ENCODE data around the gene MOBP.

The MOBP gene

GRCh38 chr3:39501059-39501458, 33.6 kb downstream of the MOBP start:
- DNase-seq, result no peak

DNA sequence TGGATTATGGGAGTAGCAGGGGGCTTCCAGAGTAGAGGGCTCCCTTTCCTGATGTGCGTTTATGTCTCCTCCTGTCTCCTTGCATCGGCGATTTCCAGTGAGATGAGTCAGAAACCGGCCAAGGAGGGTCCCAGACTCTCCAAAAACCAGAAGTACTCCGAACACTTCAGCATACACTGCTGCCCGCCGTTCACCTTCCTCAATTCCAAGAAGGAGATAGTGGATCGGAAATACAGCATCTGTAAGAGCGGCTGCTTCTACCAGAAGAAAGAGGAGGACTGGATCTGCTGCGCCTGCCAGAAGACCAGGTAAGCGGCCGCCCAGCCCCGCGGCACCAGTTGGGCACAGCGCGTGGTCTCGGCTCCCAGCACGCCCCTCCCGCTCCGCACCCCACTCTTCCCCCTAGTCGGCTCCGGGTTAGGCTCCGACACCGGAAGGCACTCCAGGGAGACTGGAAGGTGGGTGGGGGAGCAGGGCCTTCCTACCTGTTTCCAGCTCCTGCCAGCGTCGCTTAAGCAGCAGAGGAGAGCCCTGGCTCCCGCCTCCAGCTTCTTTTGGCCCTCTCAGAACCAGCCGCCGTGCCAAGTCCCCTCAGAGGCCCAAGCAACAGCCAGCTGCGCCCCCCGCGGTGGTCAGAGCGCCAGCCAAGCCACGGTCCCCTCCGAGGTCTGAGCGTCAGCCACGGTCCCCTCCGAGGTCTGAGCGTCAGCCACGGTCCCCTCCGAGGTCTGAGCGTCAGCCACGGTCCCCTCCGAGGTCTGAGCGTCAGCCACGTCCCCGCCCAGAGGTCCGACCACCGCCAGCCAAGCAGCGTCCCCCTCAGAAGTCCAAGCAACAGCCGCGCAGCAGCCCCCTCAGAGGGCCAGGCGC, 34.7 kb downstream of the MOBP start:
- DNase-seq, result no peak

DNA sequence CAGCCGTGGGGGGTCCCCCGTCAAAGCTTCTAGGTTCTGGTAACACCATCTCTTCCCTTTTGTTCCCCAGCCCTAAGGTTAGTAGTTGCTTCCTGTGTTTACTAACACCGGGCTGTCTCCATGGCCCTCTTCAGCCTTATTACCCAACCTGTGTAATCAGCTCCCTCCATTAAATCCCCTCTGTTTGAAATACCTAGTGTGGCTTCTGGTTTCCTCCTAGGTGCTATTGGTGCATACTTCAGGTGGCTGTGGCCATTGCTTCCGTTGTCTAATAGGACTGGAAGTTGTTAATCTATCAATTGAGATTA, 35.3 kb downstream of the MOBP start:
- DNase-seq, result no peak

DNA sequence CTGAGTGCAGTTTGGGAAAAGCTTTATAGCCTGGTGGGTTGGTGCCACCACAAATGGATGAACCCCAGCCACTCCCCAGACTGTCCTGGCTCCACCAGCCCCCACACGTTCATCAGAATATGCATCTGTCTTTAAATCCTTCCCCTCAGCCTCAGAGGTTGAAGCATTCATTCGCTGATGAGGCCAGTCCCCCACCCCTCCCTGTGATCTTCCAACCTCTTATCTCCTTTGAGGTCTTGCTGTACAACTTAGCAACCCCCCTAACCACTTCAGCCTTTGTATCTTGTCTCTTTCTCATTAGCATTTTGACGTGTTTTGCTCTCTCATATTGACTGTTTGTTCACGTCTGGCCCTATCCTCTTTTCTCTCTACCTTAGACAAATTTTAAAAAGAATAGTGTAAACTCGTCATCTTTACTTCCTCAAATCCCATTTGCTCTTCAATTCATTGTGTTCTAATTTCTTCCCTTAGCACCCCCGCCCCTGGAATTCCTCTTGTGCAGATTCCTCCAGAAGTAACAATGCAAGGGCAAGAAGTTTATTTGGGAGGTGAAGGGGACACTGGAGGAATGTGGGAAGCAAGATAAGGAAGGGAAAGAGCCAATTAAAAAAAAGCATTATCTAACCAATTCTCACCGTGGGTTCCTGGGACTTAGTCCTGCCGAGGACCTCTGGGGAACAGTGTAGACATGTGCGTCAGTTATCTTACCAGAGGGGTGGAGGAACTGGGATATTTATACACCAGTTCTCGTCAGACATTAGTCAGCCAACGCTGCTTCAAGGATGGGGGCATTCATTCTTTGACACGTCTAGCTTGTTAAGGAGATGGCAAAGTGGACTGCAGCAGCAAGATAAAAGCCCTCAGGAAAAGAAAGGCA, 38.6 kb downstream of the MOBP start:
- DNase-seq, result no peak

DNA sequence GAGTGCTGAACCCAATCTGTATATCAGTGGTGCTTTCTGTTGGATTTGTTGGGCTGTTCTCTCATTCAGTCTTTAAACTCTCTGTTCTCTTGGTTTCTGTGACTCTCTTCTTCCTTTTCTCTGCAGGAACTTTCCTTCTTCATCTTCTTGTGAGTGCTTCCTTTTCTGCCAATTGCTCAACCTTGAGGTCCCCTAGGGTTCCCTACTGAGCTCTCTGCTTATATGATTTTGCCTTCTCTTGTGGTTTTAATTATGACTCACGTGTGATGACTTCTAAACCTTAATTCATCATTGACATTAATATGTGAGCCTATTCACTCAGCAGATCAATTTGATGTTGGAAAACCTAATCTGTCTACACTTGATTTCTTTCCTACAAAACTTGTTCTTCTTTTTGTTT, 39.4 kb downstream of the MOBP start:
- no peak for DNase-seq

DNA sequence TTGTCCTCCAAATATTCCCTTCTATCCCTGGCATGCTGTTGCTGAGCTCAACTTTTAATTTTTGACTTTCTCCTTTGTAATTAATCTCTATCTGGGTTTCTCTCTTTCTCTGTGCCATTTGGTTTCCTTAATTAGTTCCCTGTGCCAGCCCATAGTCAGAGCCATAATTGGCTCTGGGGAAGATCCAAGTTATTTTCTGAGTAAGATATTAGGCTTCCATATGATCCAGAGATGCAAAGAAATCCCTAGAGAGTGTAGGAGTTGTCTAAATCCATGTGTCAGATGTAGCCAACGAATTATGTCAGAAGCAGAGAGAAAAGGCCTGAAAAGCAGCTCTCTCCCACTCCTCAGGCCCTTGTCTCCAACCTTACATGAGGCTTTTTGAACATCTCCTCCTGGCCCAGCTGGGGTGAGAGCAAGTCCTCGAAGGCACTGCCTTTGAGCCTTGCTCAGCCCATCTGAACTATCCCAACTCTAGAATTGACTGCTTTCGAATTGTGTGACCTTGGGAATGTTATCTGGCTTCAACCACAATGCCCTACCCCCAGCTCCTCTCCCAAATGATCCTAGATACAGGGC, 46.4 kb downstream of the MOBP start:
- no peak for DNase-seq

DNA sequence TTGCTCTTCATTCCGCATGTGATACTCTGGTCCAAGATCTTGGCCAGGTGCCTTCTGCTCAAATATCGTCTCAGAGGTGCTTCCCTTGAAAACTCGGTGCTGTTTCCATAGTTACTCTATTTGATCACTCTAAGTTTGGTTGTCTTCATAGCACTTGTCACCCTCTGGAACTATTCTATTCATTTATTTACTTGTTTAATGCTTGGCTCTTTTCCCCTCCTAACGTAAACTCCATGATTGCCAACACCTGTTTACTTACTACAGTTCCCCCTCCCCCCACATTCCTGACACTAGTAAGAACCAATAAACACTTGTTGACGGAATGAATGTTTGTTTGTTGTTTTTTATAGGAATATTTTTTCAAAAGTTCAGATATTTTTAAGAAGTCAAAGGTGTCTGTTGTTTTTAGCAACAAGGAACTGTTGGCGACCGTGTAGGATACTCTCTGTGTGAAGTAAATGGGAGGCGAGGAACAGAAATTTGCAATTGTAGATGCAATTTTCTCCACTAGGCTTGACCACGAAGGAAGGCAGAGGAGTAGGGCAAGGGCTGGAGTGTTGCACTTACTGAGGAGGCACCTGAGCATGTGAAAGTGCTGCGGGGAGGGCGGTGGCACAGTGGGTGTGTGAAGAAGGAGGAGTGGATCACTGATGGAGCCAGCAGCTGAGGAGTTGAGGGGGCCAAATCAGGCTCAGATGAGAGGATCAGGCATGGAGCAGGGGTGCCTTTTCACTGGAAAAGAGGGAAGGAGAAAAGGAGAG, 48.4 kb downstream of the MOBP start:
- no peak for DNase-seq

GRCh38 chr3:39519103-39519502, 51.6 kb downstream of the MOBP start:
- DNase-seq, result no peak

DNA sequence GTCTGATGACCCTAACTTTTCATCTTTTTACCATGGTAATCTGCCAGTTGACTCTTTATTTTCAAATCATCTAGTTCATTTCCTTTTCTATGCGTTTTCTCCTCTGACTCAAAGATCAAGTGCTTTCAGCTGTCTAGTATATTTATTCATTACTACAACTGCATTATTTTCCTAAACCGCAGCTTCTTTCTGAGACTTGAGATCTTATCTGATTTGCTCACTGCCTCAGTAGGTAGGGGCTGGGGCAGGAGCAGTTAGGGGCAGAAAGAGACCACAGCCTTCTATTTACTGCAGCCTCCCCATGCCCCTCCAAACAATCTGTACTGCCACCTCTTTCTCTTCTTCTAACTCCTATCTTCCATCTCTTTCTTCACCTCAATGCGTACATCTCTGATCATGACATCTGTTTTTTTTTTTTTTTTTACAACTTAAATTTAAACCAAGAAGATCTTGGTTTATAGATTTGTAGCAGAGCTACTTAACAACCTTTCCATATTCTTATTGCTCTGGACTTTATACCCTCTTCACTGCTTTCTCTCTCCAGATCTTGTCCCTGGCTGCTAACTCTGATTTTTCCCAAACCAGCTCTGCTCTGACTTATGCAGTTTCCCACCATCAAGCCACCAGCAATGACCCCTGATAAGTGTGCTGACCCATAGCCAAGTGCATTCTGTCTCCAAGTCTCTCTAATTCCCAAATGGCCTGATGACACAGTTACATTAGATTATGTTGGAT, 52.2 kb downstream of the MOBP start:
- no peak for DNase-seq

DNA sequence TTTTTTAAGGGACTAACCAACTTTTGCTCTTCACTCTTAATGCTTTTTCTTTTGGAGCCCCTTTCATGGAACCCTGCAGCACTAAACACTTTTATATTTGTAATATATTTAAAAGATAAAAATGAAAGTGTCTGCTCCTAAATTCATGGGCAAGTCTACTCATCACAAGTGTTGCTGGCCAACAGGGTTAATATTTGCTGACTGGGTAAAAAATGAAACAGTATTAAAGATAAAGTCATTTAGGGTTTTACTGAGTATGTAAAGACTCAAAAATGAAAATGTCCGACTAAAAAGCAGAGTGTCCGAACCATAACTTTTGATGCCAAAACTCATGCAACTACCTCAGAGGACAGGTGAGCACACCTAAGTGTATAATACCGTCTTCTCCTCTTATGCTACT, 54.0 kb downstream of the MOBP start:
- DNase-seq, result no peak

- DNase-seq, result no peak
These were observed 56.6 kb downstream of the MOBP start for GRCh38 chr3:39524107-39524506.

- DNase-seq, result no peak
These were observed 61.4 kb downstream of the MOBP start for GRCh38 chr3:39528844-39529243.

DNA sequence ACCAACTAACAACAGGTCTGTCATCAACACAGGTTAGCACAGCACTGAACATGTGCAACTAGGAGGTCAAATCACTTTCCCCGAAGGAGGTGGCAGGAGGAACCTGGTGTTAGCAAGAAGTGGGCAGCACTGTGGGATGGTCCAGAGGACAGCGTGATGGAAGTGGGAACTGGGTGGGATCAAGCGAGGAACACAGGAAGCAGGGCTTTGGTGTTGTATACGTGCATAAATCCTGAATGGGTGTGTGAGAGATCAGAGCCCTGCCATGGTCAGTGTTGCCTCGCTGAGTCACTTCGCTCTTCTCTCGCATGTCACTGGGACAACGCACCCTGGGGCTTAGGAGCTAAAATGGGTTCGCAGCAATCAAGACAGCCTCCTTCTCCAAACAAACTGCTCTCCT, 62.1 kb downstream of the MOBP start:
- no peak for DNase-seq

GRCh38 chr3:39531066-39531465, 63.6 kb downstream of the MOBP start:
- no peak for DNase-seq

DNA sequence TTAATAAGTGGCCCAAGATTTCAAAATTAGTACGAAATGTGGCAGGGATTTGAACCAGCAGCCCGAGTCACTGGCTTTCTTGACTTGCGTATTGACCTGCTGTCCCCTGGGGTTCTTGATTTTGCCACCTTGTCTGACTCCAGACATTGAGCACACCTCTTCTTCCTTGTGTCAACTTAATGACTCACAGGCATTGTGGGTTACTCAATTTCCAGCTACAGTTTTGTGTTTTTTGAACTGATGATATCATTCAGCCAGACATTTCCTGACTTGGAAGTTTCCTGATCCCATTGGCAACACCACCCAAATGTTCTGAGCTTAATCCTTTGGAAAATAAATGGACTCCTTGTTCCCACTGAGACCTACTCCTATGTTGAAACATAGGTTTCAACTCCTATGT, 64.2 kb downstream of the MOBP start:
- DNase-seq, result no peak

GRCh38 chr3:39532777-39533176, 65.3 kb downstream of the MOBP start:
- no peak for DNase-seq

DNA sequence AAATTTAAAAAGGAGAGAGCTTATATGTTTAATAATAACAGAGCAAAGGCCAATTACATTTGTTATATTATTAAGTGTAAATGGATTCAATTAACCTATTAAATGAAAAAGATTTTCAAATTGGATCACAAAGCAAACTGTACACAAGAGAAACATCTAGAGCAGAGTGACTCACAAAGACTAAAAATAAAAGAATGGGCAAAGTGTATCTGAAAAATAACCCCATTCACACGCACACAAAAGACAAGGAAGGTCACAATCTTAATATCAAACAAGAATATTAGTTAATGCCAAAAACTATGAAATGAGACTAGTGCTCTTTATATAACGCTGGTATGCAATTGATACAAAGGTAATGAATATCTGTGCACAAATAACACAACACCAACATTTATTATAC, 65.7 kb downstream of the MOBP start:
- no peak for DNase-seq

DNA sequence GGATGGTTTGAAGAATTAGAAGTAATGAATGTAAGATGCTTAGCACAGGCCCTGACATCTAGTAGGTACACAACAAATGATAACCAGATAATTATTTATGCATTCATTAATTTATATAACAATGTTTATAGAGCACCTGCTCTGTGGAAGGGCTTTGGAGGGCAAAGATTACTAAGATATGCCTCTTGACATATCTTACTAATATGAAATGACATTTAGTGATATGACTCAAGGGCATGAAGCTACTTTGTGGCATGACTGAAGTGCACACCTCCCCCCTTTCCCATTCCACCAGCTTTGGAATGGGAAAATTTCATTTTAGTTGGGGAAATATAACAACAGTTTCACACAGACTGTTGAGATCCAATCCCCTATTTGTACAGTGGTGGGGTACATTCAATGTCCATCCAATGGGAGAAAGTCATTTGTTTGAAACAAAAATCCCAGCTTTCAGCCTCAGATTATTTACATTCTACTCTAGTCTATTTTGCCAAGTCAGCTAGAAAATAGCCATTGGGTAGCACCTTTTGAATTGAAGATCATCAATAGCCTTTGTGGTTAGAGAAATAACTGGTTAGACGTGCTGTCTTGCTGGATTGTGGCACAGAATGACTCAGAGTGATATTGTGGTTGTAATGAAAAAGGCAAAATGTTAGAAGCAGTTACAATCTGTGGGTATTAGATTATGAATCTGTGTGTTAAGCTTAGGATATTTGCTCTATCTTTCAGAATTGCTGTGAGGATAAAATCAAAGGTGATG, 72.9 kb downstream of the MOBP start:
- DNase-seq, result no peak

DNA sequence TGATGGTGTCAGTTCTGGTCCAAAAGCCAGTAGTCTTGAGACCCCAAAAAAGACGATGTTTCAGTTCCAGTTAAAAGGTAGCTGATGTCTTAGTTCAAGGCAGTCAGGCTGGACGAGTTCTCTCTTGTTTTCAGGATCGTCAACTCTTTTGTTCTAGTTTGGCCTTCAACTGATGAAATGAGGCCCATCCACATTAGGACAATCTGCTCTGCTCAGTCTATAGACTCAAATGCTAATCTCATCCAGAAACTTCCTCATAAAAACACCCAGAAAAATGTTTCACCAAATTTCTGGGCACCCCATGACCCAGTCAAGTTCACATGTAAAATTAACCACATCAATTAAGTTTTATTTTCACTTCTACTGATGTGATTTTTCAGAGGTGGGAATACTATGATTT, 74.0 kb downstream of the MOBP start:
- no peak for DNase-seq

DNA sequence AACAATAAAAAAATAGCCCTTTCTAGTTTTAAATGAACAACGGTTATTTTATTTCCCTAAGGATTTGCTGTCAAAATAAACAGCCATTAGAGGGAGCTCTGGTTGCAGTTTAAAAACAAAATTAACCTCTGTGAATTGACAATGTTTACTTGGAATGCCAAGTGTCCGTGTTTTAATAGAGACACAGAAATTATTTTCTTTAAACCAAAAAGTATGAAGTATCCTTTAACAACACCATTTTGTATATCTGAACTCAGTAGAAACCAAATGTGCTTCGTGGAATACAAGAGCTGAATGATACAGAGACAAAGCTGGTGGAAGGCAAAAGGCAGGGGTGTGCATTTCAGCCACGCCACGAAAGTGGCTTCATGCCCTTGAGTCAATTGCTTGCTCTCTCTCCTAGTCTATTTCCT, 74.4 kb downstream of the MOBP start:
- DNase-seq, result no peak

- no peak for DNase-seq
These were observed 75.1 kb downstream of the MOBP start for GRCh38 chr3:39542588-39542988.

- DNase-seq, result no peak
These were observed 80.8 kb downstream of the MOBP start for GRCh38 chr3:39548282-39548681.
